ENCODE data around the gene KDM4B.

Gene KDM4B

GRCh38 chr19:5093948-5094718, 125.2 kb downstream of the KDM4B start:
- no peak for DNase-seq

- no peak for DNase-seq
These were observed 126.1 kb downstream of the KDM4B start for GRCh38 chr19:5094768-5095567.

- DNase-seq, result no peak
These were observed 126.6 kb downstream of the KDM4B start for GRCh38 chr19:5095568-5095850.

- DNase-seq, result no peak
These were observed 127.6 kb downstream of the KDM4B start for GRCh38 chr19:5096536-5096935.

GRCh38 chr19:5097331-5097930, 128.5 kb downstream of the KDM4B start:
- no peak for DNase-seq

GRCh38 chr19:5097959-5098623, 129.2 kb downstream of the KDM4B start:
- no peak for DNase-seq

GRCh38 chr19:5098646-5099045, 129.7 kb downstream of the KDM4B start:
- no peak for DNase-seq

- no peak for DNase-seq
These were observed 130.8 kb downstream of the KDM4B start for GRCh38 chr19:5099701-5100221.

GRCh38 chr19:5101871-5102270, 133.0 kb downstream of the KDM4B start:
- DNase-seq, result no peak

- no peak for DNase-seq
These were observed 133.6 kb downstream of the KDM4B start for GRCh38 chr19:5102520-5102919.

GRCh38 chr19:5103061-5103701, 134.3 kb downstream of the KDM4B start:
- no peak for DNase-seq

- DNase-seq, result no peak
These were observed 135.0 kb downstream of the KDM4B start for GRCh38 chr19:5103812-5104410.

GRCh38 chr19:5104871-5105351, 136.0 kb downstream of the KDM4B start:
- DNase-seq, result no peak

GRCh38 chr19:5106191-5106726, 137.3 kb downstream of the KDM4B start:
- no peak for DNase-seq

GRCh38 chr19:5106971-5107370, 138.1 kb downstream of the KDM4B start:
- no peak for DNase-seq

GRCh38 chr19:5107432-5108122, 138.7 kb downstream of the KDM4B start:
- DNase-seq, result no peak

GRCh38 chr19:5108123-5108596, 139.2 kb downstream of the KDM4B start:
- no peak for DNase-seq

- no peak for DNase-seq
These were observed 140.0 kb downstream of the KDM4B start for GRCh38 chr19:5108866-5109265.

GRCh38 chr19:5109560-5109959, 140.6 kb downstream of the KDM4B start:
- DNase-seq, result no peak

GRCh38 chr19:5110546-5110945, 141.6 kb downstream of the KDM4B start:
- DNase-seq, result no peak

- no peak for DNase-seq
These were observed 142.1 kb downstream of the KDM4B start for GRCh38 chr19:5111051-5111450.

Measured in islet precursor cell (in vitro differentiated cells).